Fibroblast of the aortic adventitia (primary cell): ENCODE data around the gene NEDD4L. TPM values are rescaled to one million over a fixed set of nuclear protein-coding genes. Genes with fewer than 3 reads are reported as not detected.
A peak's percentile ranks its signal among the peaks of the same experiment; 100 is the strongest.

Source experiments
- DNase-seq: peaks from one replicate; pipeline ENCODE4 v3.0.0-alpha.2; 2010; ENCODE audit warnings: low read depth
- H3K4me3 ChIP-seq: 2 replicates; pipeline ENCODE4 v1.5.1; 2011; ENCODE audit warnings: low read depth, mild to moderate bottlenecking, control low read depth, low read length, moderate library complexity
- total RNA-seq: library from RNA; depleted of rRNA; stranded (reverse); fragments of >200 nt; gene quantifications from 2 replicates; pipeline ENCODE4 v1.2.3, GENCODE V29; 2012; ENCODE audit warnings: low replicate concordance
- TF ChIP-seq, protein P1 (sequence below): IDR thresholded peaks from 2 replicates; pipeline ENCODE4 v1.5.1; 2011; ENCODE audit warnings: mild to moderate bottlenecking, low read length, control low read depth, inconsistent platforms; ENCODE audit not compliant: insufficient read depth

The NEDD4L gene
- total RNA-seq, 1 donor, result 22.2 TPM

DNA sequence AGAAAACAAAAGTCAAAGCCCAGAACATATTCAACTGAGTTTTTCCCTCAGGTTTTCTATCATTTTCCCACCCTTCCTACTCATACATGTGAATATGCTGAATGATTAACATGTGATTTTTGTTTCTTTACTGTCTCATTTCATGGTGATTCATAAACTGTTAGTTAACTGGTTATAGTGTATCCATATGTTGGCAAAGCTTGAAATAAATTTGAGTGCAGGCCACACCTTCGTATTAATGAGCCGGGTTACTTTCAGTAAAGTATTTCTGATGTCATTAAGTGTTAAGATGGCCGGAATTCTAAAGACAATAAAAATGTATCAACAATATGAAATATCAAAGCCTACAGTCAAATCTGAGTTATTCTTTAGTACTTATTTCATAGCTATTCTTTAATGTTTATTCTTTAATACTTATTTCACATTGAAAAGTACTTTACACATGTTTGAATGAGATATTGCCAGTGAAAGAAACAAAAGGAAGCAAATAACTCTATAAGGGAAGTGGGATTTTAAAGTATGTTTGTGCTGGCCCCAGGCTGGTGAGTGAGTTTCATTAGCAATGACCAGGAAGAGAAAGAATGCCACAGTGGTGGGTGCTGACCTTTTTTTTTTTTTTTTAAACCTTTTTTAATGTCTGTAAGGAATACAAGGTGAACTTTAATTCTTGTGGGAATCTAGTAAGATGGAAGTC, 178.6 kb downstream of the NEDD4L start:
- TF ChIP-seq, protein P1, sequence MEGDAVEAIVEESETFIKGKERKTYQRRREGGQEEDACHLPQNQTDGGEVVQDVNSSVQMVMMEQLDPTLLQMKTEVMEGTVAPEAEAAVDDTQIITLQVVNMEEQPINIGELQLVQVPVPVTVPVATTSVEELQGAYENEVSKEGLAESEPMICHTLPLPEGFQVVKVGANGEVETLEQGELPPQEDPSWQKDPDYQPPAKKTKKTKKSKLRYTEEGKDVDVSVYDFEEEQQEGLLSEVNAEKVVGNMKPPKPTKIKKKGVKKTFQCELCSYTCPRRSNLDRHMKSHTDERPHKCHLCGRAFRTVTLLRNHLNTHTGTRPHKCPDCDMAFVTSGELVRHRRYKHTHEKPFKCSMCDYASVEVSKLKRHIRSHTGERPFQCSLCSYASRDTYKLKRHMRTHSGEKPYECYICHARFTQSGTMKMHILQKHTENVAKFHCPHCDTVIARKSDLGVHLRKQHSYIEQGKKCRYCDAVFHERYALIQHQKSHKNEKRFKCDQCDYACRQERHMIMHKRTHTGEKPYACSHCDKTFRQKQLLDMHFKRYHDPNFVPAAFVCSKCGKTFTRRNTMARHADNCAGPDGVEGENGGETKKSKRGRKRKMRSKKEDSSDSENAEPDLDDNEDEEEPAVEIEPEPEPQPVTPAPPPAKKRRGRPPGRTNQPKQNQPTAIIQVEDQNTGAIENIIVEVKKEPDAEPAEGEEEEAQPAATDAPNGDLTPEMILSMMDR, result no peak
- no peak overlapping the region for H3K4me3 ChIP-seq
- no peak for DNase-seq

GRCh38 chr18:58223717-58224424, 179.8 kb downstream of the NEDD4L start:
- TF ChIP-seq, protein P1, result no peak
- H3K4me3 ChIP-seq, result no peak overlapping the region
- peak; percentile 80 for DNase-seq

GRCh38 chr18:58224425-58224750, 180.4 kb downstream of the NEDD4L start:
- no peak overlapping the region for H3K4me3 ChIP-seq
- no peak for DNase-seq
- TF ChIP-seq, protein P1, result no peak

GRCh38 chr18:58225101-58225500, 181.1 kb downstream of the NEDD4L start:
- DNase-seq, result no peak
- TF ChIP-seq, protein P1, result no peak

GRCh38 chr18:58226429-58226828, 182.4 kb downstream of the NEDD4L start:
- TF ChIP-seq, protein P1, result no peak
- DNase-seq, result no peak
- H3K4me3 ChIP-seq, result no peak overlapping the region

More at GRCh38 chr18:58225101-58225500, 181.1 kb downstream of the NEDD4L start:
- H3K4me3 ChIP-seq, result no peak overlapping the region

DNA sequence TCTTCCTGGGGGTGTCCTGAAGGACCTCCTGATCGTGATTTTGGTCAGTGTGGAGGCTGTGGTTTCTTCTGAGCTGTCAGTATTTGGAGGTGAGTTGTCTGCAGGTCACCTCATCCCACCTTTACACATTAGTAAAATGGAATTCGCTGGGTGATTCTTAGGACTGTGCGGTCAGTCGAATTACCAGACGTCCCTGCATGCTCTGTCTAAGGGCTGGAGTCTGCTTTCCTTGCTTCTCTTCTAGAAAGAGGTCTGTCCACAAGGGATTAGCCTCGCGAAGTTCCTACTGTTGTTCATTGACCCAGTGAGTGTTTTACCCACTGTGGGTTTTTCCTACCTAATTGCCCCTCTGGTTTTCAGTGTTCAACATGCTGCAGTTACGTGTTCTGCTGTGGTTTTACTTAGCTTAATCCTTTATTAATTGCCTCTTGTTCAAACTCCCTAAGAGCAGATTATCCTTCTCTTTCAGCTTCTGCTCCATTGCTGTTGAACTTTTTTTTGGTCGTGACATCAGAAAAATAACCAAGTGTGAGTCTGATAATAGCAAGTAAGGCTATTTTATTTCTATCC, 183.4 kb downstream of the NEDD4L start:
- no peak for DNase-seq
- TF ChIP-seq, protein P1, result no peak

More for the DNA sequence above, 183.4 kb downstream of the NEDD4L start:
- H3K4me3 ChIP-seq, result no peak overlapping the region
